Naive thymus-derived CD4-positive, alpha-beta T cell (primary cell): ENCODE results near the gene LRRK1. TPM values are rescaled to one million over a fixed set of nuclear protein-coding genes. Genes with fewer than 3 reads are reported as not detected.

Experiments used
- ATAC-seq: fragments of 150-1000 bp; cut with Tn5 transposase; 2 replicates; pipeline ENCODE4 v1.10.0; 2021; ENCODE audit warnings: mild to moderate bottlenecking, moderate library complexity
- CTCF ChIA-PET: fragments of 350-600 bp; sonication (Branson Sonifier 250); formaldehyde crosslinking; loops from one replicate; lab custom pipeline; 2021; ENCODE audit warnings: antibody characterized with exemption; lab: Charles Lee
- POLR2A ChIA-PET: fragments of 350-600 bp; sonication (Branson Sonifier 250); formaldehyde crosslinking; loops from one replicate; lab custom pipeline; 2021; ENCODE audit warnings: antibody characterized with exemption, inconsistent platforms; lab: Charles Lee
- DNase-seq, 9 donors: peaks; one replicate each; pipeline versions ENCODE4 v3.0.0 to v3.0.0-alpha.2; 2020 to 2022; ENCODE audit warnings: mixed read lengths in 1 of 9
- H3K27ac ChIP-seq: one replicate; pipeline ENCODE4 v1.7.0; 2013; ENCODE audit warnings: mild to moderate bottlenecking, low read depth, low read length, moderate library complexity
- H3K27me3 ChIP-seq, 2 donors: one replicate each; pipeline ENCODE4 v1.7.0; 2013; ENCODE audit warnings: low read length in 2 of 2, mild to moderate bottlenecking in 2 of 2, moderate library complexity in 2 of 2; ENCODE audit not compliant: control insufficient read depth in 2 of 2, insufficient read depth in 2 of 2
- H3K36me3 ChIP-seq, 3 experiments: 1 replicate in 2 of 3; 2 replicates in 1 of 3; pipeline ENCODE4 v1.7.0; 2013; ENCODE audit warnings: low read length in 3 of 3, mild to moderate bottlenecking in 3 of 3, moderate library complexity in 1 of 3; ENCODE audit not compliant: insufficient read depth in 3 of 3, control insufficient read depth in 2 of 3
- H3K4me1 ChIP-seq, 2 donors: one replicate each; pipeline ENCODE4 v1.7.0; 2013; ENCODE audit warnings: low read length in 2 of 2, mild to moderate bottlenecking in 2 of 2, moderate library complexity in 1 of 2; ENCODE audit not compliant: control insufficient read depth in 2 of 2, insufficient read depth in 2 of 2
- H3K4me3 ChIP-seq: 2 replicates; pipeline ENCODE4 v1.7.0; 2013; ENCODE audit warnings: mild to moderate bottlenecking, low read length
- H3K9me3 ChIP-seq, 3 experiments: 1 replicate in 2 of 3; 2 replicates in 1 of 3; pipeline ENCODE4 v1.7.0; 2013; ENCODE audit warnings: low read length in 3 of 3; ENCODE audit not compliant: control insufficient read depth in 2 of 3
- H3K27ac Mint-ChIP-seq, 9 donors: one replicate each; pipeline ENCODE4 v1.8.0; 2020 to 2022; ENCODE audit warnings: mixed read lengths in 9 of 9, mild to moderate bottlenecking in 8 of 9, moderate library complexity in 5 of 9, inconsistent platforms in 2 of 9
- H3K27me3 Mint-ChIP-seq, 5 donors: one replicate each; pipeline ENCODE4 v1.8.0; 2021 to 2022; ENCODE audit warnings: mixed read lengths in 5 of 5, mild to moderate bottlenecking in 1 of 5
- H3K36me3 Mint-ChIP-seq, 5 donors: one replicate each; pipeline ENCODE4 v1.8.0; 2020 to 2022; ENCODE audit warnings: mixed read lengths in 5 of 5, mild to moderate bottlenecking in 3 of 5, inconsistent platforms in 1 of 5
- H3K4me1 Mint-ChIP-seq, 7 donors: one replicate each; pipeline ENCODE4 v1.8.0; 2020 to 2022; ENCODE audit warnings: mixed read lengths in 7 of 7, mild to moderate bottlenecking in 3 of 7, inconsistent platforms in 1 of 7
- H3K4me3 Mint-ChIP-seq, 10 donors: one replicate each; pipeline ENCODE4 v1.8.0; 2020 to 2022; ENCODE audit warnings: mild to moderate bottlenecking in 10 of 10, mixed read lengths in 10 of 10, moderate library complexity in 6 of 10, inconsistent platforms in 2 of 10
- H3K9me3 Mint-ChIP-seq, 11 donors: one replicate each; pipeline ENCODE4 v1.8.0; 2020 to 2022; ENCODE audit warnings: mixed read lengths in 11 of 11, mild to moderate bottlenecking in 4 of 11, inconsistent platforms in 1 of 11, moderate library complexity in 1 of 11
- intact Hi-C, 2 donors: fragments of 100-400 bp; cut with micrococcal nuclease; formaldehyde crosslinking; loops; one replicate each; pipeline ENCODE4 v1.15.1; 2023
- polyA plus RNA-seq, 2 donors: library from polyadenylated mRNA; unstranded; fragments of 300-500 nt; fragmentation: Illumina TruSeq; gene quantifications; one replicate each; pipeline ENCODE4 v1.2.3, GENCODE V29; 2021
- total RNA-seq, 6 experiments: library from RNA in 5 of 6; stranded (reverse) in 5 of 6; gene quantifications; 1 replicate in 5 of 6; 2 replicates in 1 of 6; pipeline ENCODE4 v1.2.3 and lab custom pipeline; 2021 to 2026

The LRRK1 gene
- total and polyA plus RNA-seq, 7 experiments from 2014 or later, result 0.54 to 15.1 (median 0.60) TPM; not detected in 2

- Histone ChIP-seq H3K4me1 (no peaks in the 10 kb centered on the region), H3K27me3 (no peaks in the 10 kb centered on the region), H3K9me3 (no peaks in the 10 kb centered on the region), H3K4me3 (no peak overlapping the region), H3K27ac (no peak overlapping the region), H3K36me3 (no peaks in the 10 kb centered on the region)
- Mint-ChIP-seq H3K36me3 (peaks cover 0 to 4% (median 0%) of the 10 kb centered on the region in 5 donors), H3K4me1 (no peaks in the 10 kb centered on the region), H3K4me3 (no peak overlapping the region), H3K27me3 (peaks cover 30 to 55% (median 33%) of the 10 kb centered on the region in 5 donors), H3K9me3 (peaks cover 0 to 6% (median 0%) of the 10 kb centered on the region in 11 donors), H3K27ac (peak overlapping the region in 1 of 9 donors; percentile 41)
- DNase-seq (no peak), ATAC-seq (no peak)
- CTCF ChIA-PET, result interaction anchor here (0.6 kb wide), 1 partner anchor 573 kb away, joined by 3 read pairs; no protein-coding TSS in a partner anchor
- POLR2A ChIA-PET, result no interaction called here
- intact Hi-C loops, result loop anchor here in 1 of 2 donors (10.0 kb wide), 1 partner anchor 345 kb away; the partner anchor contains the start of gene CHSY1
Observed at GRCh38 chr15:100909989-100910955, 8.9 kb upstream of the LRRK1 start.

- Mint-ChIP-seq H3K9me3 (peaks cover 0 to 6% (median 0%) of the 10 kb centered on the region in 11 donors), H3K4me1 (no peaks in the 10 kb centered on the region), H3K27me3 (peaks cover 32 to 51% (median 37%) of the 10 kb centered on the region in 5 donors), H3K36me3 (peaks cover 0 to 4% (median 0%) of the 10 kb centered on the region in 5 donors), H3K27ac (no peak overlapping the region), H3K4me3 (no peak overlapping the region)
- no peaks in the 10 kb centered on the region for H3K4me1 ChIP-seq
- no peak overlapping the region for H3K27ac ChIP-seq
- H3K4me3 ChIP-seq, result no peak overlapping the region
- no peak for DNase-seq
- CTCF ChIA-PET, result interaction anchor here (0.6 kb wide), 1 partner anchor 574 kb away, joined by 3 read pairs; no protein-coding TSS in a partner anchor
- intact Hi-C loops, result loop anchor here in 1 of 2 donors (10.0 kb wide), 1 partner anchor 344 kb away; the partner anchor contains the start of gene CHSY1
- H3K36me3 ChIP-seq, result no peaks in the 10 kb centered on the region
- H3K27me3 ChIP-seq, result no peaks in the 10 kb centered on the region
- POLR2A ChIA-PET, result no interaction called here
- H3K9me3 ChIP-seq, result no peaks in the 10 kb centered on the region
- ATAC-seq, result no peak
Observed at GRCh38 chr15:100911086-100911485, 8.1 kb upstream of the LRRK1 start.

- DNase-seq, result no peak
- intact Hi-C loops, result loop anchor here in 1 of 2 donors (10.0 kb wide), 1 partner anchor 341 kb away; the partner anchor contains the start of gene CHSY1
- H3K4me1 Mint-ChIP-seq, result peaks cover 4 to 12% (median 9%) of the 10 kb centered on the region in 7 donors
- H3K9me3 Mint-ChIP-seq, result peaks cover 0 to 6% (median 0%) of the 10 kb centered on the region in 11 donors
- H3K27me3 ChIP-seq, result peaks cover 0 to 10% of the 10 kb centered on the region in 2 donors
- no peaks in the 10 kb centered on the region for H3K4me1 ChIP-seq
- peaks cover 42 to 61% (median 58%) of the 10 kb centered on the region in 5 donors for H3K27me3 Mint-ChIP-seq
- H3K36me3 Mint-ChIP-seq, result peaks cover 0 to 4% (median 0%) of the 10 kb centered on the region in 5 donors
- ChIA-PET POLR2A (no interaction called here), CTCF (no interaction called here)
- no peak overlapping the region for H3K4me3 ChIP-seq
- no peak overlapping the region for H3K27ac Mint-ChIP-seq
- no peaks in the 10 kb centered on the region for H3K9me3 ChIP-seq
- ATAC-seq, result no peak
- no peak overlapping the region for H3K27ac ChIP-seq
- H3K36me3 ChIP-seq, result no peaks in the 10 kb centered on the region
- H3K4me3 Mint-ChIP-seq, result no peak overlapping the region
Observed at GRCh38 chr15:100913961-100914360, 5.2 kb upstream of the LRRK1 start.

GRCh38 chr15:100914876-100915275 lies 4.3 kb upstream of the LRRK1 start:
- no peak overlapping the region for H3K27ac Mint-ChIP-seq
- peaks cover 0 to 6% (median 0%) of the 10 kb centered on the region in 11 donors for H3K9me3 Mint-ChIP-seq
- CTCF ChIA-PET, result interaction anchor here (0.7 kb wide), 1 partner anchor 377 kb away, joined by 3 read pairs; no protein-coding TSS in a partner anchor
- peaks cover 42 to 63% (median 57%) of the 10 kb centered on the region in 5 donors for H3K27me3 Mint-ChIP-seq
- POLR2A ChIA-PET, result no interaction called here
- H3K4me1 Mint-ChIP-seq, result peaks cover 4 to 12% (median 9%) of the 10 kb centered on the region in 7 donors
- H3K4me3 Mint-ChIP-seq, result no peak overlapping the region
- DNase-seq (no peak), ATAC-seq (no peak)
- Histone ChIP-seq H3K9me3 (no peaks in the 10 kb centered on the region), H3K4me3 (no peak overlapping the region), H3K27ac (no peak overlapping the region), H3K36me3 (no peaks in the 10 kb centered on the region), H3K27me3 (peaks cover 0 to 10% of the 10 kb centered on the region in 2 donors), H3K4me1 (no peaks in the 10 kb centered on the region)
- intact Hi-C loops, result loop anchor here (5.0 to 10.0 kb wide), 2 partner anchors 288 to 340 kb away; partner anchors contain the start of gene CHSY1 (in 1 of the 2)
- H3K36me3 Mint-ChIP-seq, result peaks cover 0 to 4% (median 0%) of the 10 kb centered on the region in 5 donors

- Mint-ChIP-seq H3K36me3 (peaks cover 0 to 4% (median 0%) of the 10 kb centered on the region in 5 donors), H3K27ac (no peak overlapping the region), H3K27me3 (peaks cover 63 to 77% (median 73%) of the 10 kb centered on the region in 5 donors), H3K4me3 (peak overlapping the region; percentile 73 to 89 (median 84)), H3K4me1 (peaks cover 9 to 29% (median 18%) of the 10 kb centered on the region in 7 donors), H3K9me3 (peaks cover 0 to 6% (median 0%) of the 10 kb centered on the region in 11 donors)
- ChIA-PET POLR2A (no interaction called here), CTCF (interaction anchor here (3.0 kb wide), 1 partner anchor 90 kb away, joined by 37 read pairs; no protein-coding TSS in a partner anchor)
- Histone ChIP-seq H3K36me3 (no peaks in the 10 kb centered on the region), H3K9me3 (no peaks in the 10 kb centered on the region), H3K4me1 (no peaks in the 10 kb centered on the region), H3K27ac (no peak overlapping the region), H3K4me3 (peak overlapping the region; percentile 53), H3K27me3 (peaks cover 0 to 16% of the 10 kb centered on the region in 2 donors)
- DNase-seq (peak in 8 of 9 donors; percentile 26 to 81 (median 52)), ATAC-seq (peak; percentile 89)
- intact Hi-C loops, result loop anchor here (1.0 to 10.0 kb wide), 5 partner anchors 89 to 340 kb away; partner anchors contain the start of gene CHSY1 (in 1 of the 2)
Observed at GRCh38 chr15:100918034-100918689, 995 bp upstream of the LRRK1 start.
